Calu3 (cell line): ENCODE data around the gene ISOC2. TPM values are rescaled to one million over a fixed set of nuclear protein-coding genes. Genes with fewer than 3 reads are reported as not detected.

Experiments used
- BruUV-seq: library from RNA; stranded (reverse); fragments of 400-500 nt; replicated peaks from 2 replicates; lab custom pipeline; 2021; lab: Mats Ljungman, UMichigan
- CTCF ChIA-PET: fragments of 300-600 bp; sonication (Branson Sonifier 250); formaldehyde crosslinking; loops from one replicate; lab custom pipeline; 2022; ENCODE audit warnings: antibody characterized with exemption; lab: Charles Lee
- DNase-seq: peaks from one replicate; pipeline ENCODE4 v3.0.0; 2022
- H3K27ac Mint-ChIP-seq: one replicate; pipeline ENCODE4 v1.8.0; 2022; ENCODE audit warnings: mixed read lengths; ENCODE audit not compliant: unreplicated experiment
- H3K27me3 Mint-ChIP-seq: one replicate; pipeline ENCODE4 v1.8.0; 2022; ENCODE audit warnings: mixed read lengths; ENCODE audit not compliant: unreplicated experiment
- H3K36me3 Mint-ChIP-seq: one replicate; pipeline ENCODE4 v1.8.0; 2022; ENCODE audit warnings: mild to moderate bottlenecking, moderate library complexity, mixed read lengths; ENCODE audit not compliant: insufficient read depth, unreplicated experiment
- H3K4me1 Mint-ChIP-seq: one replicate; pipeline ENCODE4 v1.8.0; 2022; ENCODE audit warnings: mild to moderate bottlenecking, low read depth, mixed read lengths; ENCODE audit not compliant: unreplicated experiment
- H3K4me3 Mint-ChIP-seq: one replicate; pipeline ENCODE4 v1.8.0; 2022; ENCODE audit warnings: mild to moderate bottlenecking, low read depth, moderate library complexity, mixed read lengths; ENCODE audit not compliant: unreplicated experiment
- H3K9me3 Mint-ChIP-seq: one replicate; pipeline ENCODE4 v1.8.0; 2022; ENCODE audit warnings: low read depth, mixed read lengths; ENCODE audit not compliant: unreplicated experiment
- intact Hi-C: fragments of 100-400 bp; cut with micrococcal nuclease; formaldehyde crosslinking; loops from one replicate; pipeline ENCODE4 v1.10.0; 2022; ENCODE audit not compliant: unreplicated experiment
- total RNA-seq: library from RNA; stranded (reverse); gene quantifications from 2 replicates; pipeline ENCODE4 v1.2.3, GENCODE V29; 2022
- TF ChIP-seq, protein P1 (sequence below): fragments of 200-600 bp; IDR thresholded peaks from one replicate; pipeline ENCODE4 v1.8.0; 2022; ENCODE audit warnings: antibody characterized with exemption; ENCODE audit not compliant: unreplicated experiment

The ISOC2 gene
- total RNA-seq, 1 experiment from 2014 or later: 44.9 TPM

- peaks cover 13% of the 10 kb centered on the region for H3K4me1 Mint-ChIP-seq
- H3K4me3 Mint-ChIP-seq: no peak within 1 kb of the TSS
- TF ChIP-seq, protein P1, sequence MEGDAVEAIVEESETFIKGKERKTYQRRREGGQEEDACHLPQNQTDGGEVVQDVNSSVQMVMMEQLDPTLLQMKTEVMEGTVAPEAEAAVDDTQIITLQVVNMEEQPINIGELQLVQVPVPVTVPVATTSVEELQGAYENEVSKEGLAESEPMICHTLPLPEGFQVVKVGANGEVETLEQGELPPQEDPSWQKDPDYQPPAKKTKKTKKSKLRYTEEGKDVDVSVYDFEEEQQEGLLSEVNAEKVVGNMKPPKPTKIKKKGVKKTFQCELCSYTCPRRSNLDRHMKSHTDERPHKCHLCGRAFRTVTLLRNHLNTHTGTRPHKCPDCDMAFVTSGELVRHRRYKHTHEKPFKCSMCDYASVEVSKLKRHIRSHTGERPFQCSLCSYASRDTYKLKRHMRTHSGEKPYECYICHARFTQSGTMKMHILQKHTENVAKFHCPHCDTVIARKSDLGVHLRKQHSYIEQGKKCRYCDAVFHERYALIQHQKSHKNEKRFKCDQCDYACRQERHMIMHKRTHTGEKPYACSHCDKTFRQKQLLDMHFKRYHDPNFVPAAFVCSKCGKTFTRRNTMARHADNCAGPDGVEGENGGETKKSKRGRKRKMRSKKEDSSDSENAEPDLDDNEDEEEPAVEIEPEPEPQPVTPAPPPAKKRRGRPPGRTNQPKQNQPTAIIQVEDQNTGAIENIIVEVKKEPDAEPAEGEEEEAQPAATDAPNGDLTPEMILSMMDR: no peak
- H3K27ac Mint-ChIP-seq: no peak within 1 kb of the TSS
- peaks cover 4% of the 10 kb centered on the region for H3K36me3 Mint-ChIP-seq
- BruUV-seq: no TSS peak
- no peaks in the 10 kb centered on the region for H3K27me3 Mint-ChIP-seq
- CTCF ChIA-PET: no interaction called here
- DNase-seq: no peak
- H3K9me3 Mint-ChIP-seq: peaks cover 3% of the 10 kb centered on the region
- intact Hi-C loops: no loop called here
These were observed 18.2 kb downstream of the ISOC2 start, which contains the start of gene SHISA7 for GRCh38 chr19:55443045-55443823. TSS of gene SHISA7 (minus strand) at chr19:55443300. CDS start at chr19:55442863, 437 bp downstream.

DNA sequence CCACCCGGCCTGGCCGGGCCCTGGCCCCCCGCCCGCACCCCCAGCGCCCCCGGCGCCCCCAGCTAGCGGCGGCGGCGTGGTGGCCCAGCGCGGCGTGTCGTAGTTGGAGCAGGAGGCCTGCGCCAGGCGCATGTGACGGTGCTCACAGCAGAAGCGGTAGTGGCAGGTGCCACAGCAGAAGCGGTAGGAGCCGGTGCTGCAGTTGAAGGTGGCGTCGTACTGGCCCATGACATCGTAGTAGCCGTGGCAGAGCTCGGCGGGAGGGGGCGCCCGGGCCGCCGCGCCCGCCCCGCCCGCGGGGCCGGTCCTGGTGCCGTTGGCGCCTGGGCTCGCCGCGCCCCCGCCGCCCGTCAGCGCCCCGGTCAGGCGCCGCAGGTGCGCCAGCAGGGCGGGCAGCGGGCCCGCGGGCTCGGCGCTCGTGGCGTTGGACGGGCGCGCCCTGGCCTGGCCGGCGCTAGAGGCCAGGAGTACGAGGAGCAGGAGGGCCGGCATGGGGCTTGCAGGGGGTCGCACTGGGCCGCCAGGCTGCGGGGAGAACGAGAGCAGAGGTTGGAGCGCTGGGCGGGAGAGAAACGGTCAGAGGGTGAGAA is 19.0 kb downstream of the ISOC2 start:
- H3K9me3 Mint-ChIP-seq: peaks cover 3% of the 10 kb centered on the region
- CTCF ChIA-PET: no interaction called here
- TF ChIP-seq, protein P1: no peak
- no peak for DNase-seq
- H3K4me3 Mint-ChIP-seq: no peak overlapping the region
- H3K36me3 Mint-ChIP-seq: peaks cover 4% of the 10 kb centered on the region
- intact Hi-C loops: no loop called here
- no peaks in the 10 kb centered on the region for H3K27me3 Mint-ChIP-seq
- H3K27ac Mint-ChIP-seq: no peak overlapping the region
- BruUV-seq: no TSS peak
- peaks cover 13% of the 10 kb centered on the region for H3K4me1 Mint-ChIP-seq

GRCh38 chr19:55441692-55442321 is 19.6 kb downstream of the ISOC2 start:
- TF ChIP-seq, protein P1: no peak
- no TSS peak for BruUV-seq
- Mint-ChIP-seq H3K4me3 (no peak overlapping the region), H3K4me1 (peaks cover 13% of the 10 kb centered on the region), H3K27ac (no peak overlapping the region), H3K9me3 (peaks cover 3% of the 10 kb centered on the region), H3K27me3 (no peaks in the 10 kb centered on the region), H3K36me3 (peaks cover 4% of the 10 kb centered on the region)
- intact Hi-C loops: no loop called here
- CTCF ChIA-PET: no interaction called here
- peak; percentile 44 for DNase-seq

GRCh38 chr19:55441319-55441691 is 20.1 kb downstream of the ISOC2 start:
- no peak for DNase-seq
- Mint-ChIP-seq H3K4me3 (no peak overlapping the region), H3K27me3 (no peaks in the 10 kb centered on the region), H3K9me3 (peaks cover 3% of the 10 kb centered on the region), H3K36me3 (peaks cover 4% of the 10 kb centered on the region), H3K27ac (no peak overlapping the region), H3K4me1 (peaks cover 13% of the 10 kb centered on the region)
- CTCF ChIA-PET: no interaction called here
- intact Hi-C loops: no loop called here
- no TSS peak for BruUV-seq
- TF ChIP-seq, protein P1: no peak
